NB4 (cell line): ENCODE results near the gene CASP5.
A peak's percentile ranks its signal among the peaks of the same experiment; 100 is the strongest.

Source experiments
- DNase-seq: peaks from one replicate; pipeline ENCODE4 v3.0.0; 2010; ENCODE audit warnings: low read depth
- H3K4me3 ChIP-seq: one replicate; pipeline ENCODE4 v1.5.1; 2011; ENCODE audit warnings: mild to moderate bottlenecking, low read depth, low read length, moderate library complexity
- MYC ChIP-seq: IDR thresholded peaks from 2 replicates; pipeline ENCODE4 v1.6.1; 2011; ENCODE audit warnings: low read depth, low read length
- POLR2A ChIP-seq: IDR thresholded peaks from 2 replicates; pipeline ENCODE4 v1.6.1; 2011; ENCODE audit warnings: mild to moderate bottlenecking; ENCODE audit not compliant: insufficient read length; ENCODE audit errors: extremely low read depth
- TF ChIP-seq, protein P1 (sequence below): IDR thresholded peaks from 2 replicates; pipeline ENCODE4 v1.6.1; 2011; ENCODE audit warnings: low read depth, low read length
- TF ChIP-seq, protein P2 (sequence below): IDR thresholded peaks from one replicate; pipeline ENCODE4 v1.5.1; 2012; ENCODE audit warnings: low read depth, low read length

Gene CASP5

DNA sequence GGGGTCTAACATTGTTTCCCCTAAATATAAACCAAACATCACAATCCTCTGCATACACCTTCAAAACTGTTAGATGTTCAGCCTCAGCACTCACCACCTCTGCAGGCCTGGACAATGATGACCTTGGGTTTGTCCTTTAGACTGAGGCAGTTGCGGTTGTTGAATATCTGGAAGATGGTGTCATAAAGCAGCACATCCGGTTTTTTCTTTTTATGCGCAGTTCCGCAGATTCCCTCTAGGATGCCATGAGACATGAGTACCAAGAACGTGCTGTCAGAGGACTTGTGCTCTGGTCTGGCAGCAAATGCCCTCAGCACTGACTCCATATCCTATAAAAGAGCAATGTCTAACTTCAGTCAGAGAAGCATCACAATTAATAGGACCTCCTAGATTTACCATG is 22.8 kb downstream of the CASP5 start:
- TF ChIP-seq, protein P1, sequence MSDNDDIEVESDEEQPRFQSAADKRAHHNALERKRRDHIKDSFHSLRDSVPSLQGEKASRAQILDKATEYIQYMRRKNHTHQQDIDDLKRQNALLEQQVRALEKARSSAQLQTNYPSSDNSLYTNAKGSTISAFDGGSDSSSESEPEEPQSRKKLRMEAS, result no peak
- TF ChIP-seq, protein P2, sequence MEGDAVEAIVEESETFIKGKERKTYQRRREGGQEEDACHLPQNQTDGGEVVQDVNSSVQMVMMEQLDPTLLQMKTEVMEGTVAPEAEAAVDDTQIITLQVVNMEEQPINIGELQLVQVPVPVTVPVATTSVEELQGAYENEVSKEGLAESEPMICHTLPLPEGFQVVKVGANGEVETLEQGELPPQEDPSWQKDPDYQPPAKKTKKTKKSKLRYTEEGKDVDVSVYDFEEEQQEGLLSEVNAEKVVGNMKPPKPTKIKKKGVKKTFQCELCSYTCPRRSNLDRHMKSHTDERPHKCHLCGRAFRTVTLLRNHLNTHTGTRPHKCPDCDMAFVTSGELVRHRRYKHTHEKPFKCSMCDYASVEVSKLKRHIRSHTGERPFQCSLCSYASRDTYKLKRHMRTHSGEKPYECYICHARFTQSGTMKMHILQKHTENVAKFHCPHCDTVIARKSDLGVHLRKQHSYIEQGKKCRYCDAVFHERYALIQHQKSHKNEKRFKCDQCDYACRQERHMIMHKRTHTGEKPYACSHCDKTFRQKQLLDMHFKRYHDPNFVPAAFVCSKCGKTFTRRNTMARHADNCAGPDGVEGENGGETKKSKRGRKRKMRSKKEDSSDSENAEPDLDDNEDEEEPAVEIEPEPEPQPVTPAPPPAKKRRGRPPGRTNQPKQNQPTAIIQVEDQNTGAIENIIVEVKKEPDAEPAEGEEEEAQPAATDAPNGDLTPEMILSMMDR, result peak; percentile 21
- peak; percentile 41 for DNase-seq
- H3K4me3 ChIP-seq, result no peak overlapping the region

DNA sequence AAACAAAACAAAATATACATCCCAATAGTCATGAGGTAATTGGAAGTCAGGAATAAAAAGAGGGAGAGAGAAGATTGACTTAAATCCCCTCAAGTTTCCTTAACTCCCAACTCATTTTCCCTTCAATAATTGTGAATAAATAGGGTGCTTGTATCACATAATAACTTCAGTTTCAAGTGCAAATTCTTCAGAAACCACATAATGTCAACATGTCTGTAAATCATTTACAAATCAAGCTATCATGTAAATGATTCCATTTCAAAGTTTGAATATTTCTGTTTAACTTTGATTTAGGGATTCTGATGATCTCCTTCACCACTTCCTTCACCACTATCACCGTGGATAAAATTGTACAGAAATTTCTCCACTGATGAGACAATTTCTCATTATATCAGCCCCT is 23.2 kb downstream of the CASP5 start:
- H3K4me3 ChIP-seq, result no peak overlapping the region
- TF ChIP-seq, protein P1, result no peak
- TF ChIP-seq, protein P2, result no peak
- TF ChIP-seq POLR2A (no peak), MYC (no peak)
- no peak for DNase-seq

DNA sequence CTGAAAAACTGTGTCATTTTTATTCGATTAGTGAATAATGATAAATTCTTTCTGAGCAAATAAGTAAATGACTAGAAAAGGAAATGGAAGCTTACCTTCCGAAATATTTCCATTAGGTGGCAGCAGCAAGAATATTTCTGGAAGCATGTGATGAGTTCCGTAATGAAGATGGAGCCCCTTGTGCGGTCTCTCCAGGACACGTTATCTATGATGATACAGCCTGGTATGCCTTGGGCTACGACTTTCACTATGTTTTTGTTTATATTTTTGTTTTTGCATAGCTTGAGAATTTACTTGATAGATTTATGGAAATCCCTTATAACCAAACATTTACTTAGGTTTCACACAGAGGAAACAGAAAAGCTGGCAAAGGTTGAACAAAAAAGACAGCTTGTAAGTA is 25.7 kb downstream of the CASP5 start:
- no peak overlapping the region for H3K4me3 ChIP-seq
- no peak for TF ChIP-seq POLR2A
- TF ChIP-seq, protein P2, result no peak
- no peak for DNase-seq

DNA sequence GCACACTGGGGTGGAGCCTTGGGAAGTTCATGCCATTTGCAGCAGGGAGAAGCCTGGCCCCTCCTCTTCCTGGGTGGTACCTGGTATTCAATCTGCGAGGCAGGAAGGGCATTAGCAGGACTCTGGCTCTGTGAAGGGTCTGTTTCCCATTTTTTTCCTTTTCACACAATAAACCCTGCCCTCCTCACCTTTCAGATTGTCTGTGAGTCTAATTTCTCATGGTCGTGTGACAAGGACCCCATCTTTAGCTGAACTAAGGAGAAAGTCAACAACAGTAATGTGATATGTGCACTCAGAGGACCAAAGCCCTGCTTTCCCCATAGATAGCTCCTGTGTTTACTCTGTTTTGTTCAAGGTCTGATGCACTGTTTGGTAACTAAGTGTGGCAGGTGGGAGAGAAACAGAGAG is 28.0 kb downstream of the CASP5 start:
- no peak for DNase-seq
- TF ChIP-seq, protein P1, result no peak
- TF ChIP-seq MYC (no peak), POLR2A (no peak)
- TF ChIP-seq, protein P2, result no peak
- no peak overlapping the region for H3K4me3 ChIP-seq

DNA sequence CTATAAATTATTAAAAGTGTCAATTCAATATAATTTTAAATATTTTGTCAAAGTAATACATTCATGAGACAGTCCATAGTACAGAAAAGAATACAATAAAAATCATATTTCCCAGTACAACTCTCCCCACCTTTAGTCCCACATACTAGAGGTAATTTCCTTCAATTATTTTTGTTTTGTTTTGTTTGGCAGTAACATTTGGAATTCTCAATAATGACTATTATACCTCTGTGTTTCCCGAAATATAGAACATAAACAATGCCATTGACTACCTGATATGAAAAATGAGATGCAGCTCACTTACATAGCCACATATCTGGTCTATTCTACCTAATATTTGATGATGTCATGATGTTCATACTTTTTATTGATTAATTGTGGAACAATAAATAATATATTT is 30.2 kb downstream of the CASP5 start:
- TF ChIP-seq, protein P1, result no peak
- TF ChIP-seq POLR2A (no peak), MYC (no peak)
- TF ChIP-seq, protein P2, result no peak

DNA sequence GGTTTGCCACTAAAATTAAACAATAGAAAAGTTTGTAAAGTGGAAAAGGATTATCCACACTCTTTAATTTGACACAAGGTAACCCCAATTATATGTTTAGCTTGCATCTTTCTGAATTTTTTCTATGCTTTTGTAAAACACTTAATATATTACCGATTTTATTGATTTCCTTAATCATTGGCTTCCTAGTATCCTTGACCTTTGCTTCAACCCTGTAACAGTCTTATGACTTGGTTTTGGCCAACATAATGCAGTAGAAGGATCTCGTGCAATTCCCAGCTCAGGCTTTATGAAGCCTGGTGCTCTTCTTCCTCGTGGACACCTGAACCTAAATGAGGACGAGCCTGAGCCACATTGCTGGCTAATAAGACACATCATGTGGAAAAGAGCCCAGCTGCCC is 31.0 kb downstream of the CASP5 start:
- no peak for DNase-seq
- H3K4me3 ChIP-seq, result no peak overlapping the region
- TF ChIP-seq POLR2A, result no peak
- TF ChIP-seq, protein P2, result no peak
- TF ChIP-seq, protein P1, result no peak
- no peak for TF ChIP-seq MYC

More for the DNA sequence above, 30.2 kb downstream of the CASP5 start:
- no peak overlapping the region for H3K4me3 ChIP-seq
- no peak for DNase-seq
